ENCODE measurements around the gene BST2. TPM values are rescaled to one million over a fixed set of nuclear protein-coding genes. Genes with fewer than 3 reads are reported as not detected.
A peak's percentile ranks its signal among the peaks of the same experiment; 100 is the strongest.

The BST2 gene
- total RNA-seq (2022) = 19.6 and 24.8 TPM in 2 replicates
- percentile 58 among the genes with signal in this experiment for Bru-seq, nascent RNA
- percentile 82 among the genes with signal in this experiment for BruChase-seq, experiment 1, labeled RNA remaining after a 6-hour chase
- percentile 64 among the genes with signal in this experiment for BruChase-seq, experiment 2, labeled RNA remaining after a 2-hour chase
- long read RNA-seq, transcript BST2-201 (5 exons, 1,019 nt) = major isoform, 31 of 31 reads
- long read RNA-seq, partial matches to known transcripts = 0 of 31 reads
- long read RNA-seq, other reads (novel, unspliced or antisense) = 0 of 31 reads

DNA sequence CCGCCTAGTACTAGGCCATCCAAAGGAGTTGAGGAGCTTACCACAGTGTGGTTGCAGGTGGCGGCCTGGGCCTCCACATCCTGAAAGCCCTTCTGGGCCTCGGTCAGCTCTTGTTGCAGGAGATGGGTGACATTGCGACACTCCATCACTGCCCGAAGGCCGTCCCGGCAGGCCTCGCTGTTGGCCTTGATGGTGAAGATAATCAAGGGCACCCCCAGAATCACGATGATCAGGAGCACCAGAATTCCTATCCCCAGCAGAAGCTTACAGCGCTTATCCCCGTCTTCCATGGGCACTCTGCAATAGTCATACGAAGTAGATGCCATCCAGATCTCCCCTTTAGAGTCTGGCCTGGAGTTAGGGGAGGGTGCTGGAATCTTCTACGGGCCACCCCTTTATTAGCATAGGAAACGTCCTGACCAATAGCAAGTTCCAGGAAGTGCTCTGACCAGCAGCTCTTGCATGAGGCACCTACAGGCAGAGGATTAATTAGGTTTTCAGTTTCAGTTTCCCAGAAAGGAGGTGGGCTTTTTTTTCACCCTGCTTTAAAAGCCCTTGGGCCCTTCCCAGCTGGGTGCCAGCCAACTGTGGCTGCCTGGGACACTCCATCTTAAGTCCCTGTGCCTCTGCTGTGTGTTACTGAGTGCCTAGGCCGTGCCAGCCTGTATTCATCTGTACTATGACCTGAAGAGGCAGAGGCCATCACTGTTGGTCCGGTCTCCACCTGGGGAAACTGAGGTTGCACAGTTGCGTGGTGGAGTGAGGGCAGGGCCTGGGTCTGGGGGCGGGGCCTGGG, at the start of gene BST2:
Gene BST2 (minus strand): TSS at position 381 of the 796 bp plus-strand sequence. CDS start 55 bp downstream, at position 326.
- ChIA-PET CTCF (interaction anchor here (0.9 to 1.1 kb wide), 2 partner anchors 10 to 19 kb away, joined by 5 read pairs; no protein-coding TSS in a partner anchor), POLR2A (interaction anchor here (1.2 kb wide), 1 partner anchor 14 kb away, joined by 4 read pairs; the partner anchor contains the start of gene MVB12A)
- Mint-ChIP-seq H3K9me3 (ENCODE audit: unreplicated experiment) (no peaks in the 10 kb centered on the region), H3K27me3 (ENCODE audit: insufficient read depth, unreplicated experiment) (no peaks in the 10 kb centered on the region), H3K4me1 (ENCODE audit: insufficient read depth, unreplicated experiment) (peaks cover 16% of the 10 kb centered on the region), H3K36me3 (ENCODE audit: insufficient read depth, unreplicated experiment) (no peaks in the 10 kb centered on the region), H3K4me3 (ENCODE audit: unreplicated experiment) (peak within 1 kb of the TSS; percentile 69), H3K27ac (ENCODE audit: low read depth, unreplicated experiment) (peak within 1 kb of the TSS; percentile 81)
- intact Hi-C loops (cut with micrococcal nuclease) = no loop called here
- TF ChIP-seq, protein P1, sequence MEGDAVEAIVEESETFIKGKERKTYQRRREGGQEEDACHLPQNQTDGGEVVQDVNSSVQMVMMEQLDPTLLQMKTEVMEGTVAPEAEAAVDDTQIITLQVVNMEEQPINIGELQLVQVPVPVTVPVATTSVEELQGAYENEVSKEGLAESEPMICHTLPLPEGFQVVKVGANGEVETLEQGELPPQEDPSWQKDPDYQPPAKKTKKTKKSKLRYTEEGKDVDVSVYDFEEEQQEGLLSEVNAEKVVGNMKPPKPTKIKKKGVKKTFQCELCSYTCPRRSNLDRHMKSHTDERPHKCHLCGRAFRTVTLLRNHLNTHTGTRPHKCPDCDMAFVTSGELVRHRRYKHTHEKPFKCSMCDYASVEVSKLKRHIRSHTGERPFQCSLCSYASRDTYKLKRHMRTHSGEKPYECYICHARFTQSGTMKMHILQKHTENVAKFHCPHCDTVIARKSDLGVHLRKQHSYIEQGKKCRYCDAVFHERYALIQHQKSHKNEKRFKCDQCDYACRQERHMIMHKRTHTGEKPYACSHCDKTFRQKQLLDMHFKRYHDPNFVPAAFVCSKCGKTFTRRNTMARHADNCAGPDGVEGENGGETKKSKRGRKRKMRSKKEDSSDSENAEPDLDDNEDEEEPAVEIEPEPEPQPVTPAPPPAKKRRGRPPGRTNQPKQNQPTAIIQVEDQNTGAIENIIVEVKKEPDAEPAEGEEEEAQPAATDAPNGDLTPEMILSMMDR (IDR thresholded peaks at IDR 0.05; ENCODE audit: unreplicated experiment) = no peak
- TSS peak; percentile 69 for BruUV-seq (replicated peaks)
- peak; percentile 95 for DNase-seq (ENCODE audit: unreplicated experiment)

DNA sequence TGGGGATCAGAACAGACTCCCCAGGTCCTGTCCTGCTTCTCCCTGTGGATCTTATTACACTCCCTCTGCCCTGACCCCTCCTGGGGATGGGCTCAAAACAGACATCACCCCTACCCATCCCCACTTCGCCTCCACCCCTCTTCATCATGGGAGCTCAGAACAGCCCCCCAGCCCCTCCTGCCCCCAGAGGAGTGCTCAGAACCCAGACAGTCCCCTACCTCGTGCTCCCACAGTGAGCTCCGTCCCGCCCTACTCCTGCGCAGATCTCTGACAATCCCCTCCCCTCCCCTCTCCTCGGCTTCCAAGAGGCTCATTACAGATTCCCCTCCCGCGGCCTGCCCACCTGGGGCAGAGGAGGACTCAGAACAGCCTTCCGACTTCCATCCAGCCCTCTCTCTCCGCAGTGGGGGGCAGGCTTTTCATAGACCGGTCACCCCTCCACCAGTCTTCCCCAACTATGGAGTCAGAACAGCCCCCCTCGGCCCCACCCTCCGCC, 49.2 kb upstream of the BST2 start:
- CTCF ChIA-PET = interaction anchor here (0.6 to 1.3 kb wide), 5 partner anchors 11 to 1838 kb away, joined by 3 to 4 read pairs (median 4); no protein-coding TSS in a partner anchor

GRCh38 chr19:17451820-17452219, 46.4 kb upstream of the BST2 start:
- CTCF ChIA-PET = interaction anchor here (0.6 to 1.2 kb wide), 3 partner anchors 11 to 904 kb away, joined by 3 to 6 read pairs (median 4); no protein-coding TSS in a partner anchor
- H3K27ac Mint-ChIP-seq (ENCODE audit: low read depth, unreplicated experiment) = no peak overlapping the region

More for the DNA sequence above, 49.2 kb upstream of the BST2 start:
- no TSS peak for BruUV-seq (replicated peaks)
- H3K9me3 Mint-ChIP-seq (ENCODE audit: unreplicated experiment) = no peaks in the 10 kb centered on the region
- H3K4me1 Mint-ChIP-seq (ENCODE audit: insufficient read depth, unreplicated experiment) = peaks cover 5% of the 10 kb centered on the region
- no peak overlapping the region for H3K27ac Mint-ChIP-seq (ENCODE audit: low read depth, unreplicated experiment)
- DNase-seq (ENCODE audit: unreplicated experiment) = no peak
- H3K36me3 Mint-ChIP-seq (ENCODE audit: insufficient read depth, unreplicated experiment) = no peaks in the 10 kb centered on the region
- POLR2A ChIA-PET = no interaction called here
- H3K27me3 Mint-ChIP-seq (ENCODE audit: insufficient read depth, unreplicated experiment) = no peaks in the 10 kb centered on the region
- intact Hi-C loops (cut with micrococcal nuclease) = no loop called here
- H3K4me3 Mint-ChIP-seq (ENCODE audit: unreplicated experiment) = no peak overlapping the region
- TF ChIP-seq, protein P1 (IDR thresholded peaks at IDR 0.05; ENCODE audit: unreplicated experiment) = no peak

More at GRCh38 chr19:17451820-17452219, 46.4 kb upstream of the BST2 start:
- Mint-ChIP-seq H3K9me3 (ENCODE audit: unreplicated experiment) (no peaks in the 10 kb centered on the region), H3K27me3 (ENCODE audit: insufficient read depth, unreplicated experiment) (no peaks in the 10 kb centered on the region), H3K4me1 (ENCODE audit: insufficient read depth, unreplicated experiment) (peaks cover 5% of the 10 kb centered on the region), H3K4me3 (ENCODE audit: unreplicated experiment) (no peak overlapping the region), H3K36me3 (ENCODE audit: insufficient read depth, unreplicated experiment) (no peaks in the 10 kb centered on the region)
- no peak for DNase-seq (ENCODE audit: unreplicated experiment)
- intact Hi-C loops (cut with micrococcal nuclease) = loop anchor here (2.0 kb wide), 1 partner anchor 15 kb away; no protein-coding TSS in a partner anchor
- POLR2A ChIA-PET = interaction anchor here (0.6 to 0.7 kb wide), 2 partner anchors 10 to 28 kb away, joined by 3 to 4 read pairs; no protein-coding TSS in a partner anchor
- BruUV-seq (replicated peaks) = no TSS peak
- TF ChIP-seq, protein P1 (IDR thresholded peaks at IDR 0.05; ENCODE audit: unreplicated experiment) = no peak

Measured in MCF 10A (cell line).